H9 (cell line): ENCODE measurements around the gene GHR. TPM values are rescaled to one million over a fixed set of nuclear protein-coding genes. Genes with fewer than 3 reads are reported as not detected.

ENCODE experiments used
- DNase-seq: peaks from one replicate; pipeline ENCODE4 v3.0.0-alpha.2; 2017
- H2AFZ ChIP-seq: one replicate; pipeline ENCODE4 v1.6.1; 2013; ENCODE audit warnings: mild to moderate bottlenecking, low read length, control low read depth, moderate library complexity
- H2AK5ac ChIP-seq: 2 replicates; pipeline ENCODE4 v1.6.1; 2013; ENCODE audit warnings: low read length, control low read depth, mixed read lengths; ENCODE audit not compliant: insufficient read length
- H2BK120ac ChIP-seq: one replicate; pipeline ENCODE4 v1.6.1; 2013; ENCODE audit warnings: low read depth, mild to moderate bottlenecking, low read length, control low read depth, inconsistent platforms; ENCODE audit not compliant: poor library complexity, severe bottlenecking
- H2BK12ac ChIP-seq: 2 replicates; pipeline ENCODE4 v1.6.1; 2013; ENCODE audit warnings: low read length, control low read depth, mixed read lengths, low read depth; ENCODE audit not compliant: insufficient read length
- H2BK15ac ChIP-seq: 2 replicates; pipeline ENCODE4 v1.6.1; 2013; ENCODE audit warnings: low read depth, low read length, control low read depth
- H2BK20ac ChIP-seq: one replicate; pipeline ENCODE4 v1.6.1; 2013; ENCODE audit warnings: low read depth, mild to moderate bottlenecking, low read length, control low read depth, inconsistent platforms; ENCODE audit not compliant: poor library complexity, severe bottlenecking
- H2BK5ac ChIP-seq: 2 replicates; pipeline ENCODE4 v1.6.1; 2013; ENCODE audit warnings: low read length, control low read depth, mixed read lengths; ENCODE audit not compliant: insufficient read length
- H3K14ac ChIP-seq: 2 replicates; pipeline ENCODE4 v1.6.1; 2013; ENCODE audit warnings: low read length, control low read depth; ENCODE audit not compliant: insufficient read depth
- H3K18ac ChIP-seq: 2 replicates; pipeline ENCODE4 v1.6.1; 2013; ENCODE audit warnings: low read depth, mild to moderate bottlenecking, mixed read lengths, low read length, control low read depth; ENCODE audit not compliant: insufficient read length
- H3K23ac ChIP-seq: 2 replicates; pipeline ENCODE4 v1.6.1; 2013; ENCODE audit warnings: low read length, control low read depth, mixed read lengths, low read depth; ENCODE audit not compliant: insufficient read length
- H3K23me2 ChIP-seq: 2 replicates; pipeline ENCODE4 v1.6.1; 2013; ENCODE audit warnings: low read depth, mild to moderate bottlenecking, mixed read lengths, low read length, control low read depth; ENCODE audit not compliant: insufficient read length, poor library complexity, severe bottlenecking
- H3K27ac ChIP-seq: 2 replicates; pipeline ENCODE4 v1.5.1; 2013; ENCODE audit warnings: low read length, control low read depth, mixed read lengths, low read depth; ENCODE audit not compliant: insufficient read length
- H3K27me3 ChIP-seq: 2 replicates; pipeline ENCODE4 v1.6.1; 2013; ENCODE audit warnings: low read length, control low read depth, inconsistent platforms; ENCODE audit not compliant: insufficient read depth
- H3K4ac ChIP-seq: 2 replicates; pipeline ENCODE4 v1.6.1; 2013; ENCODE audit warnings: low read depth, mild to moderate bottlenecking, control low read depth, inconsistent platforms, low read length, moderate library complexity
- H3K4me1 ChIP-seq: 2 replicates; pipeline ENCODE4 v1.6.1; 2013; ENCODE audit warnings: low read length, control low read depth, inconsistent platforms; ENCODE audit not compliant: insufficient read depth
- H3K4me2 ChIP-seq: 2 replicates; pipeline ENCODE4 v1.6.1; 2013; ENCODE audit warnings: low read length, control low read depth, mixed read lengths; ENCODE audit not compliant: insufficient read length, insufficient read depth
- H3K56ac ChIP-seq: 2 replicates; pipeline ENCODE4 v1.6.1; 2013; ENCODE audit warnings: low read depth, mild to moderate bottlenecking, mixed read lengths, low read length, control low read depth; ENCODE audit not compliant: insufficient read length
- H3K79me1 ChIP-seq: 2 replicates; pipeline ENCODE4 v1.6.1; 2013; ENCODE audit warnings: low read depth, mild to moderate bottlenecking, moderate library complexity, low read length, control low read depth, inconsistent platforms; ENCODE audit not compliant: insufficient read depth, poor library complexity, severe bottlenecking
- H3K79me2 ChIP-seq: 2 replicates; pipeline ENCODE4 v1.6.1; 2013; ENCODE audit warnings: low read length, control low read depth, inconsistent platforms; ENCODE audit not compliant: insufficient read depth
- H3K9ac ChIP-seq: 2 replicates; pipeline ENCODE4 v1.6.1; 2013; ENCODE audit warnings: low read length, control low read depth, mixed read lengths; ENCODE audit not compliant: insufficient read length; ENCODE audit errors: extremely low read depth
- H3K9me3 ChIP-seq: one replicate; pipeline ENCODE4 v1.6.1; 2013; ENCODE audit warnings: low read depth, low read length, inconsistent platforms; ENCODE audit not compliant: control insufficient read depth
- H3T11ph ChIP-seq: one replicate; pipeline ENCODE4 v1.6.1; 2013; ENCODE audit warnings: mild to moderate bottlenecking, low read length, control low read depth, inconsistent platforms
- H4K20me1 ChIP-seq: one replicate; pipeline ENCODE4 v1.6.1; 2013; ENCODE audit not compliant: control insufficient read depth, insufficient read length, insufficient read depth
- H4K5ac ChIP-seq: 2 replicates; pipeline ENCODE4 v1.6.1; 2013; ENCODE audit warnings: low read depth, mild to moderate bottlenecking, mixed read lengths, low read length, control low read depth; ENCODE audit not compliant: insufficient read length
- H4K8ac ChIP-seq: replicated peaks from 2 replicates; pipeline ENCODE4 v1.6.1; 2013; ENCODE audit warnings: low read length, control low read depth, mixed read lengths, low read depth; ENCODE audit not compliant: insufficient read length
- H4K91ac ChIP-seq: 2 replicates; pipeline ENCODE4 v1.6.1; 2013; ENCODE audit warnings: low read depth, mild to moderate bottlenecking, moderate library complexity, mixed read lengths, low read length, control low read depth; ENCODE audit not compliant: insufficient read length
- H3K27ac Mint-ChIP-seq, 3 experiments: 2 replicates in 2 of 3; 3 replicates in 1 of 3; pipeline ENCODE4 v1.8.0; 2020 to 2021; ENCODE audit warnings: mixed read lengths in 3 of 3, mild to moderate bottlenecking in 1 of 3, moderate library complexity in 1 of 3
- H3K27me3 Mint-ChIP-seq: 2 replicates; pipeline ENCODE4 v1.8.0; 2021; ENCODE audit warnings: low read depth, mild to moderate bottlenecking, moderate library complexity, mixed read lengths
- H3K36me3 Mint-ChIP-seq, 3 experiments: 2 replicates in 2 of 3; 3 replicates in 1 of 3; pipeline ENCODE4 v1.8.0; 2020 to 2021; ENCODE audit warnings: low read depth in 3 of 3, mixed read lengths in 3 of 3; ENCODE audit not compliant: insufficient read depth in 1 of 3
- H3K4me1 Mint-ChIP-seq, 2 experiments: 2 replicates each; pipeline ENCODE4 v1.8.0; 2020; ENCODE audit warnings: mixed read lengths in 2 of 2
- H3K4me3 Mint-ChIP-seq, 2 experiments: 2 replicates in 1 of 2; 3 replicates in 1 of 2; pipeline ENCODE4 v1.8.0; 2020 to 2021; ENCODE audit warnings: mild to moderate bottlenecking in 2 of 2, mixed read lengths in 2 of 2, moderate library complexity in 1 of 2
- H3K9me3 Mint-ChIP-seq, 2 experiments: 2 replicates in 1 of 2; 3 replicates in 1 of 2; pipeline ENCODE4 v1.8.0; 2020; ENCODE audit warnings: mild to moderate bottlenecking in 2 of 2, mixed read lengths in 2 of 2, moderate library complexity in 1 of 2
- total RNA-seq: library from RNA; stranded (reverse); gene quantifications from 2 replicates; pipeline ENCODE4 v1.2.1, GENCODE V29; 2021
- TF ChIP-seq, protein P1 (sequence below): fragments of 200-600 bp; sonication (generic); conservative IDR thresholded peaks from 3 replicates; pipeline ENCODE4 v1.8.0; 2021; ENCODE audit warnings: antibody characterized with exemption, mild to moderate bottlenecking

Gene GHR
- total RNA-seq, 1 experiment from 2014 or later, result 0.20 TPM

DNA sequence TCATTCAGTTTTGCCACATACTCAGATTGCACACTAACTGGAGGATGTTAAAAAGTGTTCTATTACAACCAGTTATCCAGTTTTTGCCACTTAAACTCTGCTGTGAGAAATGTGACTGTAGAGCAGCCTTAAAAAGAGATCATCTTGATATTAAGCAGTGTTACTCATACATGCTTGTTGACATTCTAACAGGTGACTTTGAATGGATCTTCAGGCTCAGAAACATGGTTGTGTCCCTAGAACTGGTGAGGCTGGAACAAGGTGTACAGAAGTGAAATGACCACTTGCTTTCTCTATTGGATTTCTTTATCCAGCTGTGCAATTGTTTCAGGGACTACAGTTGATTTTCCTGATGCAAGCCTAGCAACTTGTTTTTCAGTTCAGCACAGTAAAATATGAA is 167.3 kb downstream of the GHR start:
- no peak overlapping the region for H3K27ac Mint-ChIP-seq
- H4K5ac ChIP-seq, result no peak overlapping the region
- no peak overlapping the region for H2BK20ac ChIP-seq
- H3K23ac ChIP-seq, result no peak overlapping the region
- no peaks in the 10 kb centered on the region for H3K79me2 ChIP-seq
- H2BK15ac ChIP-seq, result no peak overlapping the region
- no peak overlapping the region for H2AK5ac ChIP-seq
- no peak overlapping the region for H3K4me3 Mint-ChIP-seq
- TF ChIP-seq, protein P1, sequence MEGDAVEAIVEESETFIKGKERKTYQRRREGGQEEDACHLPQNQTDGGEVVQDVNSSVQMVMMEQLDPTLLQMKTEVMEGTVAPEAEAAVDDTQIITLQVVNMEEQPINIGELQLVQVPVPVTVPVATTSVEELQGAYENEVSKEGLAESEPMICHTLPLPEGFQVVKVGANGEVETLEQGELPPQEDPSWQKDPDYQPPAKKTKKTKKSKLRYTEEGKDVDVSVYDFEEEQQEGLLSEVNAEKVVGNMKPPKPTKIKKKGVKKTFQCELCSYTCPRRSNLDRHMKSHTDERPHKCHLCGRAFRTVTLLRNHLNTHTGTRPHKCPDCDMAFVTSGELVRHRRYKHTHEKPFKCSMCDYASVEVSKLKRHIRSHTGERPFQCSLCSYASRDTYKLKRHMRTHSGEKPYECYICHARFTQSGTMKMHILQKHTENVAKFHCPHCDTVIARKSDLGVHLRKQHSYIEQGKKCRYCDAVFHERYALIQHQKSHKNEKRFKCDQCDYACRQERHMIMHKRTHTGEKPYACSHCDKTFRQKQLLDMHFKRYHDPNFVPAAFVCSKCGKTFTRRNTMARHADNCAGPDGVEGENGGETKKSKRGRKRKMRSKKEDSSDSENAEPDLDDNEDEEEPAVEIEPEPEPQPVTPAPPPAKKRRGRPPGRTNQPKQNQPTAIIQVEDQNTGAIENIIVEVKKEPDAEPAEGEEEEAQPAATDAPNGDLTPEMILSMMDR, result no peak
- H3K56ac ChIP-seq, result no peak overlapping the region
- no peaks in the 10 kb centered on the region for H3K9me3 ChIP-seq
- H2BK120ac ChIP-seq, result no peak overlapping the region
- H4K91ac ChIP-seq, result no peak overlapping the region
- no peak overlapping the region for H3K27ac ChIP-seq
- no peak overlapping the region for H2AFZ ChIP-seq
- no peak overlapping the region for H4K8ac ChIP-seq
- no peak overlapping the region for H3K18ac ChIP-seq
- H3K27me3 ChIP-seq, result no peaks in the 10 kb centered on the region
- no peaks in the 10 kb centered on the region for H3K9me3 Mint-ChIP-seq
- no peak for DNase-seq
- H3K36me3 Mint-ChIP-seq, result no peaks in the 10 kb centered on the region
- H3K4ac ChIP-seq, result no peak overlapping the region
- no peaks in the 10 kb centered on the region for H4K20me1 ChIP-seq
- no peak overlapping the region for H3K9ac ChIP-seq
- H3K27me3 Mint-ChIP-seq, result no peaks in the 10 kb centered on the region
- H2BK5ac ChIP-seq, result no peak overlapping the region
- no peaks in the 10 kb centered on the region for H3K23me2 ChIP-seq
- H3K4me1 Mint-ChIP-seq, result peaks cover 0 to 5% of the 10 kb centered on the region in 2 experiments; a peak in 2 of 4 replicates
- H3K79me1 ChIP-seq, result no peaks in the 10 kb centered on the region
- no peaks in the 10 kb centered on the region; the same call in 1 of the 2 replicates for H3K4me1 ChIP-seq
- no peak overlapping the region for H2BK12ac ChIP-seq
- H3K14ac ChIP-seq, result no peak overlapping the region
- no peak overlapping the region for H3K4me2 ChIP-seq
- no peak overlapping the region for H3T11ph ChIP-seq
